Measurements from ENCODE around the gene NR2F1-AS1.

GRCh38 chr5:93517828-93518227 is 63.2 kb downstream of the NR2F1-AS1 start:
- TF ChIP-seq CTCF (conservative IDR thresholded peaks at IDR 0.05; ENCODE audit: low read length) (no peak), EZH2phosphoT487 (IDR thresholded peaks at IDR 0.05; ENCODE audit: borderline replicate concordance, low read depth, low read length) (no peak)

Data from OCI-LY7 (cell line).